GM18909 (cell line): ENCODE data around the gene ABRAXAS1.
"Not testable (repeated sequence)": the region's sequence is repeated elsewhere in the genome, so short reads cannot be mapped to it uniquely, and the experiment has no call there.

Experiments
- ATAC-seq: cut with Tn5 transposase; IDR thresholded peaks from one replicate; pipeline ENCODE4 v1.9.1; 2021; ENCODE audit warnings: mild to moderate bottlenecking; ENCODE audit not compliant: unreplicated experiment, poor library complexity

The ABRAXAS1 gene

GRCh38 chr4:83484500-83485461 is at the start of gene ABRAXAS1:
ABRAXAS1 (minus strand) TSS chr4:83485100; CDS start chr4:83485072, 28 bp downstream.
- ATAC-seq = peak; percentile 97

- no peak for ATAC-seq
These were observed 42.8 kb upstream of the ABRAXAS1 start for GRCh38 chr4:83527671-83528070.

DNA sequence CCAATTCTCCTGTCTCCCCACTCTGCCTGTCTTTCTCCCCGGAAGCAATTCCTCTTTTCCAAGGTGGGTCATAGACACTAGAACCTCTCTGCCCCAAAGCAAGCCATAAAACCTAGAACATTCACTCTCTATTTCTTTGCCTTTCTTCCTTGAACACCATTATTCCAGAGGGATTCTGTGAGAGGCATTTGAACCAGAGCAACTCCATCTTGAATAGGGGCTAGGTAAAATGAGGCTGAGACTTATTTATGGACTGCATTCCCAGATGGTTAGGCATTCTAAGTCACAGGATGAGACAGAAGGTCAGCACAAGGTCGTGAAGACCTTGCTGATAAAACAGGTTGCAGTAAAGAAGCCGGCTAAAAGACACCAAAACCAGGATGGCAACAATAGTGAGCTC is 37.3 kb upstream of the ABRAXAS1 start:
- ATAC-seq = no peak

DNA sequence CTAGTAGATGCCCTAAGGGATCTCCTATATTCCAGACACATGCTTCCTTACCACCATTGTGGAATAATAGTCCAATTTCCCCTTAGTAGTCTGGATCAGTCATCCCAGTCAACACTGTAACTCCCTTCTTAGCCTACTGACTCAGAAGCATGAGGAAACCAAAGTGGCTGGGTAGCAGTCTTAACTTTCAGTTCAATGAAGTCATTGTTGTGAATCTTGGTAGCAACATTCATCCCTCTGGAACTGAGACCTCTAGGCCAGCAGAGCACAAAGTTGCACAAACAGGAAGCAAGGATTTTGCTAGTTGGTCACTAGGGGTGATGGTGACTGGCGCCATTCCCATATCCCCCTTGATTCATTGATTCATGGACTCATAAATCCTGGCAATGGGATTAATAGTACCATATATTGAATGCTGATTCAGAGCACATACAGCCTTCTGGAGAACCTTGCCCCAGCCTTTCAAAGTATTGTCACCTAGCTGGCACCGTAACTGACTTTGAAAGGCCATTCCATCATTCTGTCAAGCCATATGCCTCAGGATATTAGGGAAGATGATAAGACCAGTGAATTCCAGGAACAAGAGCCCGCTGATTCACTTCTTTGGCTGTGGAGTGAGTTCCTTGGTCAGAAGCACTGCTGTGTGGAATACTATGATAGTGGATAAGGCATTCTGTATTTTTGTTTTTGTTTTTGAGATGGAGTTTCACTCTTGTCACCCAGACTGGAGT is 31.3 kb upstream of the ABRAXAS1 start:
- ATAC-seq = no peak

DNA sequence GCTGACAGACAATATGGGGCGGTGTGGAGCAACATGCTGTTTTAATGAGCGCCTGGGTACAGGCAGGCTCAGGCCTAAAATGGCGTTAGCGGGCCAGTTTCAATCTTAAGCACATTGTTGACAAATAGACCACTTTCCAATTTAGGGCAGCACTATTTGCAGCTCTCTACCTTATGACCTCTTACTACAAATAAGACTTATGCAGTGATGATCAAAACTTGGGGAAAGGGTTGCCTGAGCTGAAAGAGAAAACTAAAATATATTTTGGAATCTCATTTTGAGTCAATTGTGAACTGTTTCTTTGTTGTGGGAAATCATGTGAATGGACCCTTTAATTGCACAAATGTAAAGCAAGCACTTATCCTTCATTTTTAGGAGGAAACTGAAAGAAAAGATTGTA is 25.5 kb upstream of the ABRAXAS1 start:
- ATAC-seq = no peak

- not testable (repeated sequence) for ATAC-seq
These were observed 24.3 kb upstream of the ABRAXAS1 start for GRCh38 chr4:83509156-83509585.

GRCh38 chr4:83504996-83505395 is 20.1 kb upstream of the ABRAXAS1 start:
- no peak for ATAC-seq

DNA sequence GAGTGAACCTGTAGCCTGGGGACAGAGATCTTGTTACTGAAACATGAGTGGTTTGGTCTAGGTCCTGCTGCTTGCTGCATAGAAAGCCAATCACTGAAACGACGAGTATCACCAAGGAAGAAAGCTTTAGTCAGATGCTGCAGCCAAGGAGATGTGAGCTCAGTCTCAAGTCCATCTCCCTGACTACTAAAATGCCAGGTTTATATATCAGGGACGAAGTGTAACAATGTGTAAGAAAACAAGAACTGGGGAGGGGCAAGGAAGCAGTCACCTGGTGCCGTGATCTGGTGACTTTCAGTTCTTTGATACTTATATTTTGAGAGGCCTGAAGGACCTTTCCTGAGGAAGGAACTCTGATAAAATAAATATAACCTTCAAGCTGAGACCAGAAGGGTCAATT is 19.6 kb upstream of the ABRAXAS1 start:
- no peak for ATAC-seq

GRCh38 chr4:83503974-83504373 is 19.1 kb upstream of the ABRAXAS1 start:
- ATAC-seq = no peak

- not testable (repeated sequence) for ATAC-seq
These were observed 16.8 kb upstream of the ABRAXAS1 start for GRCh38 chr4:83501671-83502070.

DNA sequence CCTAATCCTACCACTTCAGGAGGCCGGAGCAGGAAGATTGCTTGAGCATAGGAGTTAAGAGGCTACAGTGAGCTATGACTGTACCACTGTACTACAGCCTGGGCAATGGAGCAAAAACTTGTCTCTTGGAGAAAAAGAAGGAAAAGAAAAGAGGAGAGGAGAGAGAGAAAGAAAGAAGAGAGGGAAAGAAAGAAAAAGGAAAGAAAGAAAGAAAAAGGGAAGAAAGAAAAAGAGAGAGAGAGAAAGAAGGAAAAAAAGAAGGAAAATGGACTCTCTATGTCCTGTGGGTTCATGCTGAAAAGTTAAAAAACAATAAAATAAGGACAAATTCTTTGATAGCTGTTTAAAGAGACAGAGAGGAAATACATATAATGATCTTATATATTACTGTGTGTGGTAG is 13.3 kb upstream of the ABRAXAS1 start:
- no peak for ATAC-seq

DNA sequence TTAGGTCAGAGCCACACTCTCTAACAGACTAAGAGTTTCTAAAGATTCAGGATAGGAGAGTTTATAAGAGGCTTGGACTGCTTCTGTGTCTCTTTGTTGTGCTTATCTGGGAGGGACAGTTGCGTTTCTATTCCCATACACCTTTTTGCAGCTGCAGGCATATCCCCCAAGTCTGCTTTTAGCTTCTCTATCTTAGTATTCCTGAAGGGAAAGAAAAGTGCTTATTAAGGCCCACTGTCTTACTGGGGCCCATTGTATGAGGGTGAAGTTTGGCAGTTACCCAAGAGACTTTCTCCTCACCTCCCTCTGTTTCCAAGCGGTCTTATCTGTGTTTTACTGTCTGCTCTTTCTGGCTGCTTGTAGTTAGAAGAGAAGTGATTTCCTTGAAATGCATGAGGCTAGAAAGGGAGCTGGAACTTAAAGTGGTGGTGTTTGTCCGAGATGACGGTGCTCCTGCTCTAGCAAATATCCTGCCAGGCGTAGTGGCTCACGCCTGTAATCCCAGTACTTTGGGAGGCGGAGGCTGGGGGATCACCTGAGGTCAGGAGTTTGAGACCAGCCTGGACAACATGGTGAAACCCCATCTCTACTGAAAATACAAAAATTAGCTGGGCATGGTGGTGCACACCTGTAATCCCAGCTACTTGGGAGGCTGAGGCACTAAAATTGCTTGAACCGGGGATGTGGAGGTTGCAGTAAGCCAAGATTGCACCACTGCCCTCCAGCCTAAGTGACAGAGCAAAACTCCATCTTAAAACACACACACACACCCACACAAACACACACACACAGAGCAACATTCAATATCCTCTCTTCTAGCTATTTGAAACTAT is 11.4 kb upstream of the ABRAXAS1 start:
- not testable (repeated sequence) for ATAC-seq

DNA sequence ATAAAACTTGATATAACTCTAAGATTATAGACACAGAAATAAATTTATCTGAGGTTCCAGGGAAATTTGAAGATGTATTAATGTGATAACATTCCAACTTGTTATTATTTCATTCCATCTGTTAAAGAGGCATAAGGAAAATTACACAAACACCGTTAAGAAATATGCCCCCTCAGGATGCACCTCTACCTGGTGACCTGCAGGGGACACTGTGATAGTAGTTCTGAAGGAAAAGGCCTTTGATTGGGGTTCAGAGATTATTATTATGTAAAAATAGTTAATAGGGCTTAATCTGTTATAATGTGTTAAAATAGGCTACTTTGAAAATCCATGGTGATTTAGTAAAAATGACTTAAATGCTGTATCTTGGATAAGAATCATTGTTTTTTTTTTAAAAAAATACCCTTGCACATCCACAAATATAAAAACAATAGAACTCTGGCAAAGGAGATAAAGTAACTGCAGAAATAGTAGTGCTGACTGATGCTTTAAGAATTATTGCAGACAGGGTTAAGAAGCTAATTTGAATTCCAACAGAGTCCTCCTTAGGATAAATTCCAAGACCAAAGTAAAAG is 6.1 kb upstream of the ABRAXAS1 start:
- ATAC-seq = peak; percentile 83

GRCh38 chr4:83489711-83490326 is 4.9 kb upstream of the ABRAXAS1 start:
- ATAC-seq = no peak

DNA sequence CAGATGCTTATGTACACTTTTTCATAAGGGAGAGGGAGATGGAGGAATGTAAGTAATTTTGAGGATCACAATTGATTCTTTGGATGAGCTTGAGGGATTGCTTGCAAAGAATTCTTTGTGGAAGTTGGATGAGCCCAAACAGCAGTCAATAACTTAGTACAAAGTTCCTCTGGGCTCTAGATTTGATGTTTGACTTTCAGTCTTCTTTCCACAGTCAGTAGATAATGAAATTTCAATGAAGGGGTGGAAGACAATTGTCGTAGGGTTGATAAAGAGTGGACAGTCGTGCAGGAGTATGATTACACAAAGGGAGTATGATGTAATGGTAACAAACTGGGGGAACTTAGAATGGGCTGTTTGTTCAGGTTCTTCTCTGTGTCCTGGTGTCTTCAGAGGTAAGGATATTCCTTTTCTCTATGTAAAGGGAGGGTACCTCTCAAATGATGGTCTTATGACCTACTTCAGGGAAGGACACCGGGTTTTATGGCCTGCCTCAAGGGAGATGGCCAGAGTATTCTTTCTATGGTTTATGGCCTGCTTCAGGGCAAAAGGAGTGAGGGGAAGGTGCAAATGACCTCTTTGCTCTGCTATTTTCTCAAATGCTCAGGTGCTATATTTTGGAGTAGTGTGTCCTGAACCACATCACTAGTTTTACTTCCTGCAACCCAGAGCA is 1.7 kb upstream of the ABRAXAS1 start:
- ATAC-seq = no peak

DNA sequence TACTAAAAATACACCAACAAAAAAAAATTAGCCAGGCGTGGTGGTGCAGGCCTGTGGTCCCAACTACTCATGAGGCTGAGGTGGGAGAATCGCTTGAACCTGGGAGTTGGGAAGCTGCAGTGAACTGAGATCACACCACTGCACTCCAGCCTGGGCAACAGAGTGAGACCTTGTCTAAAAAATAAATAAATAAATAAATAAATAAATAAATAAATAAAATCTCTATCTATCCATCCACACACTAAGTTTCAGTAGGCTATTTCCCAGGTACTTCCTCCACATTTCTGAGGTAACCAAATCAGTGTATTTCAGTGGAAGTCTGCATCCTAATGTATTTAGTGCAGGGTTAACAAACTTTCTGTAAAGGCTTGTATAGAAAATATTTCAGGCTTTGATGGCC is 10.9 kb downstream of the ABRAXAS1 start:
- ATAC-seq = no peak

DNA sequence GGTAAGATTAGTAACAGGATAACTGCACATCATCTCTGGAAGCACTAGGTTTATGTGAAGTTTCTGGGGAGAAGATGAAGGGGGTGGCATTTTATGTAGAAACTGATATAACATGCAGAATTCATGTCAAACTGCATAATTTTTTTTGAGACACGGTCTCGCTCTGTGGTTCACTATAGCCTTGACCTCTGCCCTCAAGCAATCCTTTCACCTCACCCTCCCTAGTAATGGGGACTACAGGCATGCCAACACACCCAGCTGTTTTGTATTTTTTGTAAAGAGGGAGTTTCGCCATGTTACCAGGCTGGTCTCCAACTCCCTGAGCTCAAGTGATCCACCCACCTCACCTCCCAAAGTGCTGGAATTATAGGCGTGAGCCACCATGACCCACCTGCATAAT is 11.5 kb downstream of the ABRAXAS1 start:
- ATAC-seq = no peak

DNA sequence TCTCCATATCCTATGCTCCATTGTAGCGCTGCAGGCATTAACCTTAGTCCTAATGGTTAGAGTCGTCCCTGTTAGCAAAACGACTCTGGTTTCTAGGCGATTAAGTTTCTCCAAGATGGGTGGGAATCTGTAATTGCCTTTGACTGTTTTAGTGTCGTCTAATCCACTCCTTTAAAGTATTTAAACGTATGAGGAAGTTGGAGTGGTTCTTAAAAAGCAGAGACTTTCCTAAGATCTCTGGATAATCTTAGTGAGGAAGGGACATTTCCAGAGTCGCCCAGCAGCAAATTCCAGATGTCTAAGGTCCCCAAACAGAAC is 28.8 kb downstream of the ABRAXAS1 start:
- ATAC-seq = no peak
